NCI-H2227 (cell line): Measurements from ENCODE around the gene PSME1.
A peak's percentile ranks its signal among the peaks of the same experiment; 100 is the strongest.

Source experiments
- DNase-seq: peaks from one replicate; lab custom pipeline; 2025; ENCODE audit not compliant: unreplicated experiment; lab: John Stamatoyannopoulos, UW

PSME1 gene

GRCh38 chr14:24171422-24172260 is 35.6 kb downstream of the PSME1 start, which contains the start of gene REC8:
Gene REC8, plus strand, starts transcription at chr14:24172080. Its CDS starts 473 bp downstream, at chr14:24172553.
- peak; percentile 98 for DNase-seq

- peak; percentile 45 for DNase-seq
Observed at GRCh38 chr14:24172261-24172860, 36.4 kb downstream of the PSME1 start.

- DNase-seq = peak; percentile 27
Observed at GRCh38 chr14:24172871-24173281, 36.9 kb downstream of the PSME1 start.

GRCh38 chr14:24176599-24176998 is 40.6 kb downstream of the PSME1 start:
- DNase-seq = no peak

- DNase-seq = no peak
Observed at GRCh38 chr14:24177041-24177825, 41.2 kb downstream of the PSME1 start.

GRCh38 chr14:24177891-24178290 is 41.9 kb downstream of the PSME1 start:
- no peak for DNase-seq

GRCh38 chr14:24178399-24179178 is 42.6 kb downstream of the PSME1 start:
- DNase-seq = no peak

GRCh38 chr14:24179294-24179960 is 43.4 kb downstream of the PSME1 start:
- DNase-seq = no peak

GRCh38 chr14:24179961-24180796 is 44.2 kb downstream of the PSME1 start:
- no peak for DNase-seq

GRCh38 chr14:24181371-24182077 is 45.5 kb downstream of the PSME1 start:
- DNase-seq = no peak

GRCh38 chr14:24182110-24182882 is 46.3 kb downstream of the PSME1 start:
- DNase-seq = no peak

- DNase-seq = no peak
Observed at GRCh38 chr14:24183014-24183481, 47.1 kb downstream of the PSME1 start.

GRCh38 chr14:24184104-24184970 is 48.3 kb downstream of the PSME1 start:
- no peak for DNase-seq

GRCh38 chr14:24185026-24185425 is 49.0 kb downstream of the PSME1 start:
- DNase-seq = no peak

- DNase-seq = no peak
Observed at GRCh38 chr14:24185741-24186140, 49.7 kb downstream of the PSME1 start.

- no peak for DNase-seq
Observed at GRCh38 chr14:24186831-24187538, 51.0 kb downstream of the PSME1 start.
